ENCODE data around the gene ALPL. TPM values are rescaled to one million over a fixed set of nuclear protein-coding genes. Genes with fewer than 3 reads are reported as not detected.
A peak's percentile ranks its signal among the peaks of the same experiment; 100 is the strongest.

The ALPL gene
- total and polyA plus RNA-seq, 9 of the 15 experiments (the other 6 are each of a cell fraction or from before 2014, with no cell fraction given) = 0.04 to 0.38 (median 0.18) TPM; not detected in 4

GRCh38 chr1:21586846-21587601 lies 77.8 kb downstream of the ALPL start (continued):
- TF ChIP-seq ZNF551 (CRISPR knock-in tag; IDR thresholded peaks at IDR 0.05) (no peak), MAZ (CRISPR knock-in tag; conservative IDR thresholded peaks at IDR 0.05 in 1 of 2, IDR thresholded peaks at IDR 0.05 in 1 of 2) (0 out of 4 replicates have a peak, but pooled peaks of 1 of the 2 experiments have one; percentile 16), RBFOX2 (IDR thresholded peaks at IDR 0.05; ENCODE audit: low read depth, low read length) (no peak), TSC22D4 (tag; IDR thresholded peaks at IDR 0.05) (no peak), TCF7L2 (IDR thresholded peaks at IDR 0.05; ENCODE audit: low read depth, low read length) (no peak), U2AF2 (optimal IDR thresholded peaks at IDR 0.05; ENCODE audit: low read depth, low read length) (no peak), SNRNP70 (optimal IDR thresholded peaks at IDR 0.05; ENCODE audit: low read depth, low read length) (no peak), ZFPM2 (CRISPR knock-in tag; IDR thresholded peaks at IDR 0.05) (no peak), HDGF (IDR thresholded peaks at IDR 0.05) (no peak), PATZ1 (CRISPR knock-in tag; IDR thresholded peaks at IDR 0.05; ENCODE audit: borderline replicate concordance) (no peak), BACH1 (tag; IDR thresholded peaks at IDR 0.05) (no peak), ZFP1 (CRISPR knock-in tag; IDR thresholded peaks at IDR 0.05) (no peak), HSF4 (CRISPR knock-in tag; IDR thresholded peaks at IDR 0.05; ENCODE audit: borderline replicate concordance) (no peak), ZNF239 (CRISPR knock-in tag; IDR thresholded peaks at IDR 0.05) (no peak), PCBP2 (IDR thresholded peaks at IDR 0.05; ENCODE audit: low read depth, low read length, poor library complexity, severe bottlenecking) (no peak), GABPA (tag; conservative IDR thresholded peaks at IDR 0.05; ENCODE audit: low read depth) (no peak), YY1 (IDR thresholded peaks at IDR 0.05; ENCODE audit: borderline replicate concordance in 1 of 3, control insufficient read depth in 1 of 3, extremely low read depth in 1 of 3, insufficient read depth in 3 of 3, insufficient read length in 1 of 3, insufficient replicate concordance in 2 of 3, low read depth in 1 of 3, low read length in 2 of 3) (no peak), BDP1 (IDR thresholded peaks at IDR 0.05; ENCODE audit: insufficient read depth, insufficient read length) (no peak), GTF2F1 (IDR thresholded peaks at IDR 0.05; ENCODE audit: low read depth, low read length) (no peak), TAF15 (IDR thresholded peaks at IDR 0.05; ENCODE audit: low read depth, low read length) (no peak)
- TF ChIP-seq, protein P1, sequence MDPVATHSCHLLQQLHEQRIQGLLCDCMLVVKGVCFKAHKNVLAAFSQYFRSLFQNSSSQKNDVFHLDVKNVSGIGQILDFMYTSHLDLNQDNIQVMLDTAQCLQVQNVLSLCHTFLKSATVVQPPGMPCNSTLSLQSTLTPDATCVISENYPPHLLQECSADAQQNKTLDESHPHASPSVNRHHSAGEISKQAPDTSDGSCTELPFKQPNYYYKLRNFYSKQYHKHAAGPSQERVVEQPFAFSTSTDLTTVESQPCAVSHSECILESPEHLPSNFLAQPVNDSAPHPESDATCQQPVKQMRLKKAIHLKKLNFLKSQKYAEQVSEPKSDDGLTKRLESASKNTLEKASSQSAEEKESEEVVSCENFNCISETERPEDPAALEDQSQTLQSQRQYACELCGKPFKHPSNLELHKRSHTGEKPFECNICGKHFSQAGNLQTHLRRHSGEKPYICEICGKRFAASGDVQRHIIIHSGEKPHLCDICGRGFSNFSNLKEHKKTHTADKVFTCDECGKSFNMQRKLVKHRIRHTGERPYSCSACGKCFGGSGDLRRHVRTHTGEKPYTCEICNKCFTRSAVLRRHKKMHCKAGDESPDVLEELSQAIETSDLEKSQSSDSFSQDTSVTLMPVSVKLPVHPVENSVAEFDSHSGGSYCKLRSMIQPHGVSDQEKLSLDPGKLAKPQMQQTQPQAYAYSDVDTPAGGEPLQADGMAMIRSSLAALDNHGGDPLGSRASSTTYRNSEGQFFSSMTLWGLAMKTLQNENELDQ (CRISPR knock-in tag; IDR thresholded peaks at IDR 0.05; ENCODE audit: borderline replicate concordance) = no peak
- TF ChIP-seq, protein P2, sequence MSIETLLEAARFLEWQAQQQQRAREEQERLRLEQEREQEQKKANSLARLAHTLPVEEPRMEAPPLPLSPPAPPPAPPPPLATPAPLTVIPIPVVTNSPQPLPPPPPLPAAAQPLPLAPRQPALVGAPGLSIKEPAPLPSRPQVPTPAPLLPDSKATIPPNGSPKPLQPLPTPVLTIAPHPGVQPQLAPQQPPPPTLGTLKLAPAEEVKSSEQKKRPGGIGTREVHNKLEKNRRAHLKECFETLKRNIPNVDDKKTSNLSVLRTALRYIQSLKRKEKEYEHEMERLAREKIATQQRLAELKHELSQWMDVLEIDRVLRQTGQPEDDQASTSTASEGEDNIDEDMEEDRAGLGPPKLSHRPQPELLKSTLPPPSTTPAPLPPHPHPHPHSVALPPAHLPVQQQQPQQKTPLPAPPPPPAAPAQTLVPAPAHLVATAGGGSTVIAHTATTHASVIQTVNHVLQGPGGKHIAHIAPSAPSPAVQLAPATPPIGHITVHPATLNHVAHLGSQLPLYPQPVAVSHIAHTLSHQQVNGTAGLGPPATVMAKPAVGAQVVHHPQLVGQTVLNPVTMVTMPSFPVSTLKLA (conservative IDR thresholded peaks at IDR 0.05) = peak in 1 of 2 experiments; percentile 71; a peak in 2 of 4 replicates
